ENCODE data around the gene CRHBP.
"Not testable (repeated sequence)": the region's sequence is repeated elsewhere in the genome, so short reads cannot be mapped to it uniquely, and the experiment has no call there.

The CRHBP gene

GRCh38 chr5:76952795-76953536 lies at the start of gene CRHBP:
Gene CRHBP (plus strand): TSS chr5:76953045. CDS start chr5:76953135, 90 bp downstream.
- no peak for DNase-seq (ENCODE audit: low read depth, low spot score)

GRCh38 chr5:76908166-76908565 lies 44.7 kb upstream of the CRHBP start:
- no peak for DNase-seq (ENCODE audit: low read depth, low spot score)

- not testable (repeated sequence) for DNase-seq (ENCODE audit: low read depth, low spot score)
These were observed 42.4 kb upstream of the CRHBP start for GRCh38 chr5:76910344-76910933.

- not testable (repeated sequence) for DNase-seq (ENCODE audit: low read depth, low spot score)
These were observed 38.2 kb upstream of the CRHBP start for GRCh38 chr5:76914671-76915070.

GRCh38 chr5:76918539-76918938 lies 34.3 kb upstream of the CRHBP start:
- no peak for DNase-seq (ENCODE audit: low read depth, low spot score)

- no peak for DNase-seq (ENCODE audit: low read depth, low spot score)
These were observed 32.4 kb upstream of the CRHBP start for GRCh38 chr5:76920491-76920890.

GRCh38 chr5:76926329-76927105 lies 26.3 kb upstream of the CRHBP start:
- no peak for DNase-seq (ENCODE audit: low read depth, low spot score)

- no peak for DNase-seq (ENCODE audit: low read depth, low spot score)
These were observed 24.9 kb upstream of the CRHBP start for GRCh38 chr5:76927961-76928360.

GRCh38 chr5:76930083-76930482 lies 22.8 kb upstream of the CRHBP start:
- no peak for DNase-seq (ENCODE audit: low read depth, low spot score)

- DNase-seq (ENCODE audit: low read depth, low spot score): no peak
These were observed 14.7 kb upstream of the CRHBP start for GRCh38 chr5:76938177-76938576.

GRCh38 chr5:76941000-76941399 lies 11.8 kb upstream of the CRHBP start:
- no peak for DNase-seq (ENCODE audit: low read depth, low spot score)

- no peak for DNase-seq (ENCODE audit: low read depth, low spot score)
These were observed 11.4 kb upstream of the CRHBP start for GRCh38 chr5:76941442-76941841.

- DNase-seq (ENCODE audit: low read depth, low spot score): no peak
These were observed 10.3 kb upstream of the CRHBP start for GRCh38 chr5:76942581-76942980.

- DNase-seq (ENCODE audit: low read depth, low spot score): no peak
These were observed 9.8 kb upstream of the CRHBP start for GRCh38 chr5:76943006-76943405.

GRCh38 chr5:76944638-76945037 lies 8.2 kb upstream of the CRHBP start:
- no peak for DNase-seq (ENCODE audit: low read depth, low spot score)

GRCh38 chr5:76945238-76945637 lies 7.6 kb upstream of the CRHBP start:
- not testable (repeated sequence) for DNase-seq (ENCODE audit: low read depth, low spot score)

GRCh38 chr5:76946090-76946489 lies 6.8 kb upstream of the CRHBP start:
- DNase-seq (ENCODE audit: low read depth, low spot score): no peak

- DNase-seq (ENCODE audit: low read depth, low spot score): no peak
These were observed 5.8 kb upstream of the CRHBP start for GRCh38 chr5:76947082-76947503.

- no peak for DNase-seq (ENCODE audit: low read depth, low spot score)
These were observed 922 bp downstream of the CRHBP start for GRCh38 chr5:76953551-76954382.

GRCh38 chr5:76954383-76954763 lies 1.5 kb downstream of the CRHBP start:
- DNase-seq (ENCODE audit: low read depth, low spot score): no peak

GRCh38 chr5:76956033-76956432 lies 3.2 kb downstream of the CRHBP start:
- DNase-seq (ENCODE audit: low read depth, low spot score): no peak

Data from iPS DF 19.7 (cell line).